Smooth muscle cell (in vitro differentiated cells): ENCODE results near the gene SPDYE4. TPM values are rescaled to one million over a fixed set of nuclear protein-coding genes. Genes with fewer than 3 reads are reported as not detected.

Experiments used
- DNase-seq: peaks from one replicate; lab custom pipeline; 2025; ENCODE audit not compliant: unreplicated experiment; lab: John Stamatoyannopoulos, UW
- H2AFZ ChIP-seq: fragments of 200-600 bp; sonication (generic); 2 replicates; pipeline ENCODE4 v1.6.0; 2016; ENCODE audit warnings: antibody characterized with exemption, low read depth, mild to moderate bottlenecking
- H3F3A ChIP-seq: fragments of 200-600 bp; sonication (generic); 2 replicates; pipeline ENCODE4 v1.6.0; 2017; ENCODE audit warnings: antibody characterized with exemption, low read depth
- H3K27ac ChIP-seq: fragments of 200-600 bp; sonication (generic); 2 replicates; pipeline ENCODE4 v1.5.1; 2016; ENCODE audit warnings: low read depth, mild to moderate bottlenecking
- H3K27me3 ChIP-seq: fragments of 200-600 bp; sonication (generic); 2 replicates; pipeline ENCODE4 v1.6.1; 2016; ENCODE audit warnings: low read depth, mild to moderate bottlenecking
- H3K36me3 ChIP-seq: fragments of 200-600 bp; sonication (generic); 2 replicates; pipeline ENCODE4 v1.5.1; 2016; ENCODE audit warnings: low read depth
- H3K4me1 ChIP-seq: fragments of 200-600 bp; sonication (generic); 2 replicates; pipeline ENCODE4 v1.5.1; 2016; ENCODE audit warnings: low read depth
- H3K4me2 ChIP-seq: fragments of 200-600 bp; sonication (generic); 2 replicates; pipeline ENCODE4 v1.6.0; 2016; ENCODE audit warnings: mild to moderate bottlenecking
- H3K4me3 ChIP-seq: fragments of 200-600 bp; sonication (generic); 2 replicates; pipeline ENCODE4 v1.5.1; 2016; ENCODE audit warnings: mild to moderate bottlenecking
- H3K79me2 ChIP-seq: fragments of 200-600 bp; sonication (generic); 2 replicates; pipeline ENCODE4 v1.6.0; 2016; ENCODE audit warnings: low read depth, mild to moderate bottlenecking
- H3K9ac ChIP-seq: fragments of 200-600 bp; sonication (generic); 2 replicates; pipeline ENCODE4 v1.6.0; 2016; ENCODE audit warnings: low read depth
- H3K9me3 ChIP-seq: fragments of 200-600 bp; sonication (generic); replicated peaks from 2 replicates; pipeline ENCODE4 v1.5.1; 2016; ENCODE audit warnings: low read depth
- H4K20me1 ChIP-seq: fragments of 200-600 bp; sonication (generic); 2 replicates; pipeline ENCODE4 v1.6.0; 2016; ENCODE audit warnings: low read depth
- WGBS: methylation state at CpG from one replicate; pipeline ENCODE4 v1.1.7; 2016; ENCODE audit warnings: low lambda C conversion rate; 5-methylcytosine and 5-hydroxymethylcytosine counted together
- polyA plus RNA-seq: library from polyadenylated mRNA; unstranded; fragments of >200 nt; fragmentation: Nextera tagmentation; extraction: Ambion mirVana; gene quantifications from 2 replicates; pipeline ENCODE4 v1.2.1, GENCODE V29; 2016
- total RNA-seq: library from RNA; depleted of rRNA; stranded (reverse); fragments of >200 nt; gene quantifications from 2 replicates; pipeline ENCODE4 v1.2.3, GENCODE V29; 2014
- TF ChIP-seq, protein P1 (sequence below): fragments of 200-600 bp; sonication (generic); IDR thresholded peaks from 2 replicates; pipeline ENCODE4 v1.5.1; 2017; ENCODE audit warnings: borderline replicate concordance, mild to moderate bottlenecking, antibody characterized with exemption; ENCODE audit not compliant: insufficient read depth, poor library complexity, severe bottlenecking

SPDYE4 gene
- total and polyA plus RNA-seq, 2 experiments from 2014 or later = not detected

DNA sequence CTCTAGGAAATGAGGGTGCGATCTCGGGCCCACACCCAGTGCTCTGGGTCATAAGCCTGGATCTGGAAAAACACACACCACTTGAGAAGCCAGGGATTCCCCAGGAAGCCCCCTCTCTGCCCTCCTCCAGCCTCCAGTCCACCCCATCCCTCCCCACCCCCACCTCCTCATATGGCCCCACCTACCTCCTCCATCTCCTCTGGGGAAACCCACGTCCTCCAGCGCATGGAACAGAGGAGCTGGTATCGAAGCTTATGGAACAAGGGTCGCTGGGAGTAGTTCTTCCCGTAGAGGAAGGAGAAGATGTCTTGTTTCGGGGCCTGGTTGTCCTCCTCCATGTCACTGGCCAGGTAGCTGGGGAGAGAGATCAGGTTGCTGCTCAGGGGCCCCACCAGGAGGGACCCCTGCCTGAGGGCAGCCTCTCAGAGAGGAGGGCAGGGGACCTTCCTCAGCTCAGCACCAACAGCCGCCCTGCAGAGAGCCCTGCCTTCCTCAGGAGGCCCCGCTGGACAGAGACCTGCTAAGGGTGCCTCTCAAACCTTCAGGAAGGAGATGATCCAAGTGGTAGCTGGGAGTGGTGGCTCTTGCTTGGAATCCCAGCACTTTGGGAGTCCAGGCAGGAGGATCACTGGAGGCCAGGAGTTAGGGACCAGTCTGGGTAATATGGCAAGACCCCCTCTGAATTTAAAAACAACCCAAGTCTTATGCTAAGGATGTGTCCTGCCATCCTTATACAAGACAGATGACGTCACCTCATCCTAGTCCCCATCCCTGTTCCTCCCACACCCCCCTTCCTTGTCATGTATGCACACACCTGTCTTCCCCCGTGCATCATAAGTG lies 5.0 kb downstream of the SPDYE4 start:
- no peaks in the 10 kb centered on the region for H3K9me3 ChIP-seq
- no peaks in the 10 kb centered on the region for H4K20me1 ChIP-seq
- H3K27me3 ChIP-seq = no peaks in the 10 kb centered on the region
- H3F3A ChIP-seq = no peaks in the 10 kb centered on the region
- TF ChIP-seq, protein P1, sequence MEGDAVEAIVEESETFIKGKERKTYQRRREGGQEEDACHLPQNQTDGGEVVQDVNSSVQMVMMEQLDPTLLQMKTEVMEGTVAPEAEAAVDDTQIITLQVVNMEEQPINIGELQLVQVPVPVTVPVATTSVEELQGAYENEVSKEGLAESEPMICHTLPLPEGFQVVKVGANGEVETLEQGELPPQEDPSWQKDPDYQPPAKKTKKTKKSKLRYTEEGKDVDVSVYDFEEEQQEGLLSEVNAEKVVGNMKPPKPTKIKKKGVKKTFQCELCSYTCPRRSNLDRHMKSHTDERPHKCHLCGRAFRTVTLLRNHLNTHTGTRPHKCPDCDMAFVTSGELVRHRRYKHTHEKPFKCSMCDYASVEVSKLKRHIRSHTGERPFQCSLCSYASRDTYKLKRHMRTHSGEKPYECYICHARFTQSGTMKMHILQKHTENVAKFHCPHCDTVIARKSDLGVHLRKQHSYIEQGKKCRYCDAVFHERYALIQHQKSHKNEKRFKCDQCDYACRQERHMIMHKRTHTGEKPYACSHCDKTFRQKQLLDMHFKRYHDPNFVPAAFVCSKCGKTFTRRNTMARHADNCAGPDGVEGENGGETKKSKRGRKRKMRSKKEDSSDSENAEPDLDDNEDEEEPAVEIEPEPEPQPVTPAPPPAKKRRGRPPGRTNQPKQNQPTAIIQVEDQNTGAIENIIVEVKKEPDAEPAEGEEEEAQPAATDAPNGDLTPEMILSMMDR = no peak
- H3K4me1 ChIP-seq = no peaks in the 10 kb centered on the region
- no peak overlapping the region for H3K9ac ChIP-seq
- H3K4me3 ChIP-seq = no peak overlapping the region
- no peak for DNase-seq
- H3K27ac ChIP-seq = no peak overlapping the region
- 88% methylated on average over 12 of the region's 12 CpGs for whole genome bisulfite sequencing
- H3K36me3 ChIP-seq = no peaks in the 10 kb centered on the region
- H3K79me2 ChIP-seq = no peaks in the 10 kb centered on the region
- no peak overlapping the region for H3K4me2 ChIP-seq
- H2AFZ ChIP-seq = no peak overlapping the region

- Histone ChIP-seq H3K4me1 (no peaks in the 10 kb centered on the region), H3K36me3 (no peaks in the 10 kb centered on the region), H3F3A (no peaks in the 10 kb centered on the region), H4K20me1 (no peaks in the 10 kb centered on the region), H3K27me3 (no peaks in the 10 kb centered on the region), H3K4me3 (no peak overlapping the region), H2AFZ (no peak overlapping the region), H3K9me3 (no peaks in the 10 kb centered on the region), H3K27ac (no peak overlapping the region), H3K79me2 (no peaks in the 10 kb centered on the region), H3K4me2 (no peak overlapping the region), H3K9ac (no peak overlapping the region)
- WGBS = 79% methylated on average over 3 of the region's 3 CpGs
- TF ChIP-seq, protein P1 = no peak
- DNase-seq = no peak
Observed at GRCh38 chr17:8749616-8750015, 8.7 kb downstream of the SPDYE4 start.

DNA sequence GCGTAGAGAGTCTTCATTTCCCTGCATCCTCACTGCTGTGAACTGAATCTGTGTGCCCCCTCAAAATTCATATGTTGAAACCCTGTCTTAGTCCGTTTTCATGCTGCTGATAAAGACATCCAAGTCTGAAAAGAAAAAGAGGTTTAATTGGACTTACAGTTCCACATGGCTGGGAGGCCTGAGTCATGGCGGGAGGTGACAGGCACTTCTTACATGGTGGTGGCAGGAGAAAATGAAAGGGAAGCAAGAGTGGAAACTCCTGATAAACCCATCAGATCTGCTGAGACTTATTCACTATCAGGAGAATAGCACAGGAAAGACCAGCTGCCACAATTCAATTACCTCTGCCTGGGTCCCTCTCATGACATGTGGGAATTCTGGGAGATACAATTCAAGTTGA lies 10.6 kb downstream of the SPDYE4 start:
- Histone ChIP-seq H3K9ac (no peak overlapping the region), H3K27ac (no peak overlapping the region), H3K4me1 (no peaks in the 10 kb centered on the region), H3K27me3 (no peaks in the 10 kb centered on the region), H3K9me3 (no peaks in the 10 kb centered on the region), H4K20me1 (no peaks in the 10 kb centered on the region), H3F3A (no peaks in the 10 kb centered on the region), H3K4me2 (no peak overlapping the region), H3K4me3 (no peak overlapping the region), H2AFZ (no peak overlapping the region), H3K36me3 (no peaks in the 10 kb centered on the region), H3K79me2 (no peaks in the 10 kb centered on the region)
- TF ChIP-seq, protein P1 = no peak
- 90% methylated on average over 3 of the region's 3 CpGs for WGBS
- no peak for DNase-seq
